Measurements from ENCODE around the gene MZF1. TPM values are rescaled to one million over a fixed set of nuclear protein-coding genes. Genes with fewer than 3 reads are reported as not detected.
A peak's percentile ranks its signal among the peaks of the same experiment; 100 is the strongest.

Gene MZF1
- total and polyA plus RNA-seq, 9 of the 15 experiments (the other 6 are each of a cell fraction or from before 2014, with no cell fraction given): 0.31 to 29.3 (median 11.5) TPM

DNA sequence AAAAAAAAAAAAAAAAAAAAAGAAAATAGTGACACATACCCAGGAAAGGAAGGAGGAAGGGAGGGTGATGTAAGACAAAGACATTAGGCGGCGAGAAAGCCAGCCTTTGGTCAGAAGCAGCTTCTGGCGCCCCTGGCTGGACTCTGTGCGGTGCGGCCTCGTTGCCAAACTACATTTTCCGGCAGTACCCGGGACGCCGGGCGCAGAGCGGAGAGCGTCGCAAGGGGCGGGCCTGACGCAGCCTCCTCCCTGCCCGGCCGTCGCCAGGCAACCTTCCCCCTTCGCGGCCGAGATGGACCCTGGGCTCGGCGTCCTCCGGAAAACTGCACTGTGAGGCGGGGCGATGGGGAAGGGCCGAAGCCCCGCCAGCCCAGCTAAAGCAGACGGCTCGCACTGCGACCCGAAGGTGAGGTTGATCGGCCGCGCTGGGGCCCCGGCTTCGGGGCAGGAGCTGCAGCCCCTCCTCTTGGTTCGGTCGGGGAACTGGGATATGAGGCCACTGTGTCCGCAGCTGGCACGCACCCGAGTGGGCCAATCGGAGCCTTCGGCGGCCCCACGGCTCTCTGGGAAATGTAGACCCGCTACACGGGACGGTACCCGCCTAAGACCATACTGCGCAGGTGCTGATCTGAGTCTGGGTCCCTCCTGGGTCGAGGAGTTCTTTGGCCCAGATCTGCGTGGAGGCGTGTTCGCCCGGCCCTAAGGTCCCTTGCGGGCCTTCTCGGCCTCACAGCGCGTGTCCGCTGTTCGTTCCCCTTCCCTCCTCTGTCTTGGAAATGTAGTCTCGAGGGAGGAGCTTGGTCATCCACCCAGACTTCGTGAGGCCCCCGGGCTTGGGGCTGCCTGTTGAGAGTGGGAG is 2.3 kb upstream of the MZF1 start (continued):
- TF ChIP-seq RNF219 (CRISPR knock-in tag; IDR thresholded peaks at IDR 0.05): no peak
- no peak for TF ChIP-seq STAT5B (CRISPR knock-in tag; IDR thresholded peaks at IDR 0.05)
- TF ChIP-seq NR3C1 (CRISPR knock-in tag; IDR thresholded peaks at IDR 0.05): no peak
- TF ChIP-seq TAF7 (tag; IDR thresholded peaks at IDR 0.05): peak; percentile 43; the same call in 1 of the 2 replicates
- TF ChIP-seq, protein P1, sequence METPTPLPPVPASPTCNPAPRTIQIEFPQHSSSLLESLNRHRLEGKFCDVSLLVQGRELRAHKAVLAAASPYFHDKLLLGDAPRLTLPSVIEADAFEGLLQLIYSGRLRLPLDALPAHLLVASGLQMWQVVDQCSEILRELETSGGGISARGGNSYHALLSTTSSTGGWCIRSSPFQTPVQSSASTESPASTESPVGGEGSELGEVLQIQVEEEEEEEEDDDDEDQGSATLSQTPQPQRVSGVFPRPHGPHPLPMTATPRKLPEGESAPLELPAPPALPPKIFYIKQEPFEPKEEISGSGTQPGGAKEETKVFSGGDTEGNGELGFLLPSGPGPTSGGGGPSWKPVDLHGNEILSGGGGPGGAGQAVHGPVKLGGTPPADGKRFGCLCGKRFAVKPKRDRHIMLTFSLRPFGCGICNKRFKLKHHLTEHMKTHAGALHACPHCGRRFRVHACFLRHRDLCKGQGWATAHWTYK (CRISPR knock-in tag; IDR thresholded peaks at IDR 0.05): peak; percentile 86; the same call in 1 of the 2 replicates
- peak; percentile 24 for TF ChIP-seq SMAD1 (IDR thresholded peaks at IDR 0.05; ENCODE audit: low read depth, low read length, partially characterized antibody)
- TF ChIP-seq NCOA4 (IDR thresholded peaks at IDR 0.05; ENCODE audit: partially characterized antibody): no peak
- TF ChIP-seq BRCA1 (IDR thresholded peaks at IDR 0.05): no peak
- no peak for TF ChIP-seq BRCA1 (CRISPR knock-in tag; IDR thresholded peaks at IDR 0.05)
- TF ChIP-seq, protein P2, sequence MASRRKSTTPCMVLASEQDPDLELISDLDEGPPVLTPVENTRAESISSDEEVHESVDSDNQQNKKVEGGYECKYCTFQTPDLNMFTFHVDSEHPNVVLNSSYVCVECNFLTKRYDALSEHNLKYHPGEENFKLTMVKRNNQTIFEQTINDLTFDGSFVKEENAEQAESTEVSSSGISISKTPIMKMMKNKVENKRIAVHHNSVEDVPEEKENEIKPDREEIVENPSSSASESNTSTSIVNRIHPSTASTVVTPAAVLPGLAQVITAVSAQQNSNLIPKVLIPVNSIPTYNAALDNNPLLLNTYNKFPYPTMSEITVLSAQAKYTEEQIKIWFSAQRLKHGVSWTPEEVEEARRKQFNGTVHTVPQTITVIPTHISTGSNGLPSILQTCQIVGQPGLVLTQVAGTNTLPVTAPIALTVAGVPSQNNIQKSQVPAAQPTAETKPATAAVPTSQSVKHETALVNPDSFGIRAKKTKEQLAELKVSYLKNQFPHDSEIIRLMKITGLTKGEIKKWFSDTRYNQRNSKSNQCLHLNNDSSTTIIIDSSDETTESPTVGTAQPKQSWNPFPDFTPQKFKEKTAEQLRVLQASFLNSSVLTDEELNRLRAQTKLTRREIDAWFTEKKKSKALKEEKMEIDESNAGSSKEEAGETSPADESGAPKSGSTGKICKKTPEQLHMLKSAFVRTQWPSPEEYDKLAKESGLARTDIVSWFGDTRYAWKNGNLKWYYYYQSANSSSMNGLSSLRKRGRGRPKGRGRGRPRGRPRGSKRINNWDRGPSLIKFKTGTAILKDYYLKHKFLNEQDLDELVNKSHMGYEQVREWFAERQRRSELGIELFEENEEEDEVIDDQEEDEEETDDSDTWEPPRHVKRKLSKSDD (conservative IDR thresholded peaks at IDR 0.05; ENCODE audit: low read length): 0 out of 2 replicates have a peak, but pooled peaks have one; percentile 44
- TF ChIP-seq, protein P3, sequence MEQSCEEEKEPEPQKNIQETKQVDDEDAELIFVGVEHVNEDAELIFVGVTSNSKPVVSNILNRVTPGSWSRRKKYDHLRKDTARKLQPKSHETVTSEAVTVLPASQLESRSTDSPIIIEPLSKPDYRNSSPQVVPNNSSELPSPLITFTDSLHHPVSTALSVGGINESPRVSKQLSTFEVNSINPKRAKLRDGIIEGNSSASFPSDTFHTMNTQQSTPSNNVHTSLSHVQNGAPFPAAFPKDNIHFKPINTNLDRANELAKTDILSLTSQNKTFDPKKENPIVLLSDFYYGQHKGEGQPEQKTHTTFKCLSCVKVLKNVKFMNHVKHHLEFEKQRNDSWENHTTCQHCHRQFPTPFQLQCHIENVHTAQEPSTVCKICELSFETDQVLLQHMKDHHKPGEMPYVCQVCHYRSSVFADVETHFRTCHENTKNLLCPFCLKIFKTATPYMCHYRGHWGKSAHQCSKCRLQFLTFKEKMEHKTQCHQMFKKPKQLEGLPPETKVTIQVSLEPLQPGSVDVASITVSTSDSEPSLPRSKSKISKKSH (CRISPR knock-in tag; IDR thresholded peaks at IDR 0.05): no peak
- TF ChIP-seq FUS (optimal IDR thresholded peaks at IDR 0.05; ENCODE audit: low read depth, low read length): no peak
- no peak for TF ChIP-seq ZFP36 (IDR thresholded peaks at IDR 0.05; ENCODE audit: low read depth, low read length, partially characterized antibody)
- no peak for TF ChIP-seq ZNF24 (IDR thresholded peaks at IDR 0.05)
- no peak for TF ChIP-seq TRIM24 (IDR thresholded peaks at IDR 0.05)
- no peak for TF ChIP-seq ZNF444 (CRISPR knock-in tag; IDR thresholded peaks at IDR 0.05)
- peak; percentile 80 for TF ChIP-seq POLR2B (IDR thresholded peaks at IDR 0.05; ENCODE audit: low read depth, partially characterized antibody)
- TF ChIP-seq HDAC6 (IDR thresholded peaks at IDR 0.05; ENCODE audit: low read depth, low read length): no peak
- no peak for TF ChIP-seq HDAC3 (IDR thresholded peaks at IDR 0.05; ENCODE audit: borderline replicate concordance, partially characterized antibody)
- TF ChIP-seq SPI1 (IDR thresholded peaks at IDR 0.05; ENCODE audit: borderline replicate concordance, low read depth, low read length): no peak

Measured in K562 (cell line).